Testis (tissue), 2 donors: ENCODE data around the gene DPYD.

ENCODE experiments used
- POLR2A ChIP-seq: fragments of 450-650 bp; IDR thresholded peaks from one replicate; pipeline ENCODE4 v1.6.1; 2017; ENCODE audit warnings: antibody characterized with exemption, mild to moderate bottlenecking, moderate library complexity
- TF ChIP-seq, protein P1 (sequence below), 3 experiments: fragments of 450-650 bp in 2 of 3; fragments of 200-600 bp in 1 of 3; sonication (generic) in 1 of 3; IDR thresholded peaks; one replicate each; pipeline ENCODE4 v1.5.1; 2016 to 2019; ENCODE audit warnings: antibody characterized with exemption in 3 of 3, mild to moderate bottlenecking in 2 of 3, moderate library complexity in 1 of 3

- TF ChIP-seq, protein P1, sequence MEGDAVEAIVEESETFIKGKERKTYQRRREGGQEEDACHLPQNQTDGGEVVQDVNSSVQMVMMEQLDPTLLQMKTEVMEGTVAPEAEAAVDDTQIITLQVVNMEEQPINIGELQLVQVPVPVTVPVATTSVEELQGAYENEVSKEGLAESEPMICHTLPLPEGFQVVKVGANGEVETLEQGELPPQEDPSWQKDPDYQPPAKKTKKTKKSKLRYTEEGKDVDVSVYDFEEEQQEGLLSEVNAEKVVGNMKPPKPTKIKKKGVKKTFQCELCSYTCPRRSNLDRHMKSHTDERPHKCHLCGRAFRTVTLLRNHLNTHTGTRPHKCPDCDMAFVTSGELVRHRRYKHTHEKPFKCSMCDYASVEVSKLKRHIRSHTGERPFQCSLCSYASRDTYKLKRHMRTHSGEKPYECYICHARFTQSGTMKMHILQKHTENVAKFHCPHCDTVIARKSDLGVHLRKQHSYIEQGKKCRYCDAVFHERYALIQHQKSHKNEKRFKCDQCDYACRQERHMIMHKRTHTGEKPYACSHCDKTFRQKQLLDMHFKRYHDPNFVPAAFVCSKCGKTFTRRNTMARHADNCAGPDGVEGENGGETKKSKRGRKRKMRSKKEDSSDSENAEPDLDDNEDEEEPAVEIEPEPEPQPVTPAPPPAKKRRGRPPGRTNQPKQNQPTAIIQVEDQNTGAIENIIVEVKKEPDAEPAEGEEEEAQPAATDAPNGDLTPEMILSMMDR (IDR thresholded peaks at IDR 0.05), result no peak
- no peak for TF ChIP-seq POLR2A
Measured at GRCh38 chr1:97636941-97637340, 283.9 kb downstream of the DPYD start.
